ENCODE results near the gene LMLN.

- no peak for TF ChIP-seq USF1 (IDR thresholded peaks at IDR 0.05; ENCODE audit: borderline replicate concordance, low read depth)
- no peak for TF ChIP-seq POLR2AphosphoS5 (IDR thresholded peaks at IDR 0.05; ENCODE audit: low read depth, low read length)
- no peak for TF ChIP-seq NRF1 (IDR thresholded peaks at IDR 0.05; ENCODE audit: low read depth, low read length)
Measured at GRCh38 chr3:198030125-198030524, 70.1 kb downstream of the LMLN start.

Data from SK-N-SH (cell line).